Measurements from ENCODE around the gene CLECL1.
A peak's percentile ranks its signal among the peaks of the same experiment; 100 is the strongest.
"Not testable (repeated sequence)": the region's sequence is repeated elsewhere in the genome, so short reads cannot be mapped to it uniquely, and the experiment has no call there.

The CLECL1 gene

GRCh38 chr12:9749640-9750039, 16.7 kb upstream of the CLECL1 start:
- no peak overlapping the region for H3K4me3 ChIP-seq (ENCODE audit: low read depth, low read length)
- DNase-seq, result no peak
- peaks cover 45% of the 10 kb centered on the region for H3K27me3 ChIP-seq
- TF ChIP-seq CTCF (IDR thresholded peaks at IDR 0.05; ENCODE audit: low read depth, low read length), result no peak
- H3K4me1 ChIP-seq, result no peaks in the 10 kb centered on the region
- H3K9me3 ChIP-seq, result no peaks in the 10 kb centered on the region
- H3K36me3 ChIP-seq, result no peaks in the 10 kb centered on the region

GRCh38 chr12:9745199-9745598, 12.3 kb upstream of the CLECL1 start:
- Histone ChIP-seq H3K9me3 (no peaks in the 10 kb centered on the region), H3K4me1 (no peaks in the 10 kb centered on the region), H3K4me3 (ENCODE audit: low read depth, low read length) (no peak overlapping the region), H3K36me3 (no peaks in the 10 kb centered on the region), H3K27me3 (peaks cover 44% of the 10 kb centered on the region)
- DNase-seq, result no peak
- no peak for TF ChIP-seq CTCF (IDR thresholded peaks at IDR 0.05; ENCODE audit: low read depth, low read length)

- Histone ChIP-seq H3K9me3 (no peaks in the 10 kb centered on the region), H3K27me3 (peaks cover 50% of the 10 kb centered on the region), H3K4me3 (ENCODE audit: low read depth, low read length) (no peak overlapping the region), H3K36me3 (no peaks in the 10 kb centered on the region), H3K4me1 (no peaks in the 10 kb centered on the region)
- DNase-seq, result no peak
- TF ChIP-seq CTCF (IDR thresholded peaks at IDR 0.05; ENCODE audit: low read depth, low read length), result no peak; the same call in 1 of the 2 replicates
These were observed 9.8 kb upstream of the CLECL1 start for GRCh38 chr12:9742661-9743060.

- H3K36me3 ChIP-seq, result no peaks in the 10 kb centered on the region
- H3K4me1 ChIP-seq, result no peaks in the 10 kb centered on the region
- no peak for TF ChIP-seq CTCF (IDR thresholded peaks at IDR 0.05; ENCODE audit: low read depth, low read length)
- DNase-seq, result no peak
- H3K27me3 ChIP-seq, result peaks cover 54% of the 10 kb centered on the region
- H3K4me3 ChIP-seq (ENCODE audit: low read depth, low read length), result no peak overlapping the region
- H3K9me3 ChIP-seq, result no peaks in the 10 kb centered on the region
These were observed 8.8 kb upstream of the CLECL1 start for GRCh38 chr12:9741726-9742125.

- H3K4me3 ChIP-seq (ENCODE audit: low read depth, low read length), result peak overlapping the region; percentile 20; the same call in 1 of the 2 replicates
- peaks cover 50% of the 10 kb centered on the region for H3K27me3 ChIP-seq
- H3K4me1 ChIP-seq, result no peaks in the 10 kb centered on the region
- H3K9me3 ChIP-seq, result no peaks in the 10 kb centered on the region
- DNase-seq, result no peak
- no peaks in the 10 kb centered on the region for H3K36me3 ChIP-seq
- no peak for TF ChIP-seq CTCF (IDR thresholded peaks at IDR 0.05; ENCODE audit: low read depth, low read length)
These were observed 7.3 kb upstream of the CLECL1 start for GRCh38 chr12:9740106-9740750.

GRCh38 chr12:9739404-9740105, 6.7 kb upstream of the CLECL1 start:
- not testable (repeated sequence) for H3K4me1 ChIP-seq, H3K9me3 ChIP-seq, H3K36me3 ChIP-seq
- peaks cover 43% of the 10 kb centered on the region for H3K27me3 ChIP-seq
- peak; percentile 16 for DNase-seq
- peak overlapping the region; percentile 20; the same call in 1 of the 2 replicates for H3K4me3 ChIP-seq (ENCODE audit: low read depth, low read length)

- H3K36me3 ChIP-seq; H3K4me3 ChIP-seq (ENCODE audit: low read depth, low read length); H3K9me3 ChIP-seq; DNase-seq; H3K4me1 ChIP-seq: not testable (repeated sequence)
- peaks cover 42% of the 10 kb centered on the region for H3K27me3 ChIP-seq
These were observed 6.0 kb upstream of the CLECL1 start for GRCh38 chr12:9738905-9739304.
